Measurements from ENCODE around the gene FAM3C. TPM values are rescaled to one million over a fixed set of nuclear protein-coding genes. Genes with fewer than 3 reads are reported as not detected.

Gene FAM3C
- total and polyA plus RNA-seq, 2 of the 8 experiments (the other 6 are each of a cell fraction or from before 2014, with no cell fraction given): 27.0 to 77.7 TPM

DNA sequence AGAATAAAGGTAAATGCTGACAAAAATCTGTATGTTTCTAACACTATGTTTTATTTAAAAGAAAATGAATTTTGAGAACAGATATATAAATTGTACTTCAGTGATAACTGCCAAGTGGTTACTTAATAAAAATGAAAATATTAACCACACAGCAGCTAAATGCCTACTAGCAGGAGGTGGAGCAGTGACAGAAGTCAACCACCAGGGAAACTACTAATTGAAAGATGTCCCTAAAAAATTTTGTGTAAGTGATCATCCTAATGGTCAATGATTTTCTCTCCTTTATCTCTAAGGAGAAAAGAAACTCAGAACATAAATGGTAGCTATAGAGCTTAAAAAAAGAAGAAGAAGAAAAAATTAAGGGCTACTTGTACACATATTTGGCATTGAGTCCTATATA is 44.4 kb downstream of the FAM3C start:
- no peak overlapping the region for H2BK15ac ChIP-seq (ENCODE audit: low read length)
- no peaks in the 10 kb centered on the region for H4K20me1 ChIP-seq (replicated peaks in 1 of 2; ENCODE audit: control insufficient read depth in 1 of 2, insufficient read depth in 2 of 2, low read length in 2 of 2)
- no peak overlapping the region for H3K4me3 ChIP-seq (ENCODE audit: extremely low read depth in 1 of 4, insufficient read depth in 2 of 4, low read depth in 3 of 4, low read length in 4 of 4)
- no peak for DNase-seq (ENCODE audit: low read depth in 1 of 2, low spot score in 2 of 2)
- no peak overlapping the region for H3K23ac ChIP-seq (ENCODE audit: insufficient read length)
- H2BK20ac ChIP-seq (ENCODE audit: low read length): no peak overlapping the region
- no peak overlapping the region for H2AK5ac ChIP-seq (ENCODE audit: low read depth, low read length)
- ChIA-PET POLR2A (ENCODE audit: partially characterized antibody) (no interaction called here), CTCF (ENCODE audit: partially characterized antibody) (interaction anchor here (0.6 to 4.2 kb wide), 13 partner anchors 8 to 644 kb away, joined by 3 to 28 read pairs (median 3); no protein-coding TSS in a partner anchor)
- no peak overlapping the region for H3K18ac ChIP-seq (ENCODE audit: extremely low read depth, low read length)
- FAIRE-seq: no peak
- H2AFZ ChIP-seq (ENCODE audit: low read length): no peak overlapping the region
- H3K4ac ChIP-seq (replicated peaks; ENCODE audit: insufficient read length, low read depth, low read length): no peak overlapping the region
- no peak overlapping the region for H3K56ac ChIP-seq (replicated peaks; ENCODE audit: insufficient read length, low read depth, low read length)
- H3K36me3 ChIP-seq (ENCODE audit: control insufficient read depth in 2 of 4, insufficient read depth in 4 of 4, low read length in 3 of 4): peaks cover 2 to 19% (median 12%) of the 10 kb centered on the region in 4 experiments; a peak in 4 of 8 replicates
- H3K79me1 ChIP-seq (ENCODE audit: low read depth, low read length): no peaks in the 10 kb centered on the region
- H2BK5ac ChIP-seq (ENCODE audit: low read depth, low read length): no peak overlapping the region
- no peak overlapping the region for H3K27ac ChIP-seq (ENCODE audit: low read depth, low read length)
- H3K14ac ChIP-seq (ENCODE audit: insufficient read length): no peak overlapping the region
- H4K5ac ChIP-seq (ENCODE audit: insufficient read length, low read depth, low read length): no peak overlapping the region
- no peaks in the 10 kb centered on the region for H3K4me1 ChIP-seq (replicated peaks in 1 of 4; ENCODE audit: control insufficient read depth in 3 of 4, insufficient read depth in 4 of 4, low read length in 3 of 4)
- no peaks in the 10 kb centered on the region for H3K9me3 ChIP-seq (ENCODE audit: insufficient read depth in 2 of 2, low read depth in 1 of 2, low read length in 1 of 2)
- H4K91ac ChIP-seq (replicated peaks; ENCODE audit: insufficient read length, low read length): no peak overlapping the region
- no peak overlapping the region for H4K8ac ChIP-seq (ENCODE audit: extremely low read depth, insufficient read depth, low read length)
- H3K27me3 ChIP-seq (replicated peaks in 1 of 4; ENCODE audit: control insufficient read depth in 3 of 4, extremely low read depth in 1 of 4, insufficient read depth in 3 of 4, low read length in 3 of 4): no peaks in the 10 kb centered on the region
- no peaks in the 10 kb centered on the region for H3K23me2 ChIP-seq (ENCODE audit: low read depth, low read length)
- H3K4me2 ChIP-seq (ENCODE audit: insufficient read depth in 1 of 2, low read depth in 2 of 2, low read length in 2 of 2): no peak overlapping the region
- H2BK12ac ChIP-seq (ENCODE audit: low read depth, low read length): no peak overlapping the region
- no peak overlapping the region for H2BK120ac ChIP-seq (replicated peaks; ENCODE audit: low read depth, low read length)
- no peak overlapping the region for H3K9ac ChIP-seq (replicated peaks in 1 of 4; ENCODE audit: extremely low read depth in 1 of 4, low read depth in 3 of 4, low read length in 3 of 4)
- H3K79me2 ChIP-seq (ENCODE audit: control insufficient read depth in 1 of 2, insufficient read depth in 2 of 2, low read length in 2 of 2): no peaks in the 10 kb centered on the region
- TF ChIP-seq BRCA1 (IDR thresholded peaks at IDR 0.05; ENCODE audit: low read depth, low read length) (no peak), SIX5 (IDR thresholded peaks at IDR 0.05; ENCODE audit: low read depth, low read length) (no peak), SP2 (IDR thresholded peaks at IDR 0.05; ENCODE audit: low read length) (no peak), EGR1 (IDR thresholded peaks at IDR 0.05; ENCODE audit: borderline replicate concordance, low read depth, low read length) (no peak), SP4 (IDR thresholded peaks at IDR 0.05; ENCODE audit: low read length) (no peak), TCF12 (IDR thresholded peaks at IDR 0.05; ENCODE audit: low read depth, low read length) (no peak)
